Endodermal cell (in vitro differentiated cells): Measurements from ENCODE around the gene MX1. TPM values are rescaled to one million over a fixed set of nuclear protein-coding genes. Genes with fewer than 3 reads are reported as not detected.

Source experiments
- DNase-seq: peaks from one replicate; pipeline ENCODE4 v3.0.0-alpha.2; 2017
- H3K27ac ChIP-seq: 2 replicates; pipeline ENCODE4 v1.5.1; 2013; ENCODE audit warnings: mild to moderate bottlenecking, low read depth, low read length, moderate library complexity
- H3K27me3 ChIP-seq: 2 replicates; pipeline ENCODE4 v1.6.1; 2013; ENCODE audit warnings: mild to moderate bottlenecking, low read length, moderate library complexity; ENCODE audit not compliant: insufficient read depth, control insufficient read depth, poor library complexity, severe bottlenecking
- H3K36me3 ChIP-seq: 2 replicates; pipeline ENCODE4 v1.7.0; 2013; ENCODE audit warnings: mild to moderate bottlenecking, low read length, moderate library complexity; ENCODE audit not compliant: control insufficient read depth, insufficient read depth
- H3K4me1 ChIP-seq: one replicate; pipeline ENCODE4 v1.7.0; 2013; ENCODE audit warnings: low read length; ENCODE audit not compliant: control insufficient read depth, insufficient read depth
- H3K4me3 ChIP-seq: 2 replicates; pipeline ENCODE4 v1.5.1; 2013; ENCODE audit warnings: mild to moderate bottlenecking, low read length, moderate library complexity
- H3K9ac ChIP-seq: 2 replicates; pipeline ENCODE4 v1.6.1; 2013; ENCODE audit warnings: mild to moderate bottlenecking, low read length, moderate library complexity; ENCODE audit not compliant: poor library complexity, severe bottlenecking; ENCODE audit errors: extremely low read depth
- H3K9me3 ChIP-seq: 2 replicates; pipeline ENCODE4 v1.6.1; 2013; ENCODE audit warnings: mild to moderate bottlenecking, low read length, moderate library complexity; ENCODE audit not compliant: control insufficient read depth
- H3K27ac Mint-ChIP-seq: 2 replicates; pipeline ENCODE4 v1.8.0; 2020; ENCODE audit warnings: mixed read lengths
- H3K27me3 Mint-ChIP-seq: 2 replicates; pipeline ENCODE4 v1.8.0; 2021; ENCODE audit warnings: mild to moderate bottlenecking, mixed read lengths; ENCODE audit not compliant: insufficient read depth
- H3K36me3 Mint-ChIP-seq: 2 replicates; pipeline ENCODE4 v1.8.0; 2020; ENCODE audit warnings: low read depth, mixed read lengths
- H3K4me1 Mint-ChIP-seq: 2 replicates; pipeline ENCODE4 v1.8.0; 2020; ENCODE audit warnings: mixed read lengths
- H3K4me3 Mint-ChIP-seq: 2 replicates; pipeline ENCODE4 v1.8.0; 2020; ENCODE audit warnings: mild to moderate bottlenecking, moderate library complexity, mixed read lengths
- H3K9me3 Mint-ChIP-seq: 2 replicates; pipeline ENCODE4 v1.8.0; 2020; ENCODE audit warnings: mild to moderate bottlenecking, mixed read lengths
- WGBS, 2 experiments: methylation state at CpG; one replicate each; pipeline versions ENCODE4 v1.1.5 to v1.1.7; 2013; ENCODE audit warnings: missing lambda C conversion rate in 2 of 2, mixed read lengths in 1 of 2; ENCODE audit not compliant: insufficient coverage in 1 of 2, insufficient read length in 1 of 2; 5-methylcytosine and 5-hydroxymethylcytosine counted together
- total RNA-seq, 2 donors: library from RNA; stranded (reverse); fragmentation: NEBNext Ultra II Directional in 1 of 2; extraction: Animal tissue kit (Norgen Biotek cat#: 25700) in 1 of 2; gene quantifications; 2 replicates in 1 of 2; 3 replicates in 1 of 2; pipeline ENCODE4 v1.2.1, GENCODE V29; 2021
- TF ChIP-seq, protein P1 (sequence below): fragments of 200-600 bp; sonication (generic); conservative IDR thresholded peaks from 2 replicates; pipeline ENCODE4 v1.5.0; 2021; ENCODE audit warnings: antibody characterized with exemption, mild to moderate bottlenecking

Gene MX1
- total RNA-seq, 2 donors from 2014 or later: 0.42 to 0.84 TPM

- no peak overlapping the region for H3K27ac Mint-ChIP-seq
- Histone ChIP-seq H3K4me1 (no peaks in the 10 kb centered on the region), H3K27ac (no peak overlapping the region), H3K9ac (no peak overlapping the region), H3K9me3 (no peaks in the 10 kb centered on the region), H3K4me3 (no peak overlapping the region), H3K36me3 (no peaks in the 10 kb centered on the region), H3K27me3 (no peaks in the 10 kb centered on the region)
- H3K36me3 Mint-ChIP-seq: no peaks in the 10 kb centered on the region
- 90 to 95% methylated on average over 10 to 13 of the region's 16 CpGs for WGBS, 2 experiments
- TF ChIP-seq, protein P1, sequence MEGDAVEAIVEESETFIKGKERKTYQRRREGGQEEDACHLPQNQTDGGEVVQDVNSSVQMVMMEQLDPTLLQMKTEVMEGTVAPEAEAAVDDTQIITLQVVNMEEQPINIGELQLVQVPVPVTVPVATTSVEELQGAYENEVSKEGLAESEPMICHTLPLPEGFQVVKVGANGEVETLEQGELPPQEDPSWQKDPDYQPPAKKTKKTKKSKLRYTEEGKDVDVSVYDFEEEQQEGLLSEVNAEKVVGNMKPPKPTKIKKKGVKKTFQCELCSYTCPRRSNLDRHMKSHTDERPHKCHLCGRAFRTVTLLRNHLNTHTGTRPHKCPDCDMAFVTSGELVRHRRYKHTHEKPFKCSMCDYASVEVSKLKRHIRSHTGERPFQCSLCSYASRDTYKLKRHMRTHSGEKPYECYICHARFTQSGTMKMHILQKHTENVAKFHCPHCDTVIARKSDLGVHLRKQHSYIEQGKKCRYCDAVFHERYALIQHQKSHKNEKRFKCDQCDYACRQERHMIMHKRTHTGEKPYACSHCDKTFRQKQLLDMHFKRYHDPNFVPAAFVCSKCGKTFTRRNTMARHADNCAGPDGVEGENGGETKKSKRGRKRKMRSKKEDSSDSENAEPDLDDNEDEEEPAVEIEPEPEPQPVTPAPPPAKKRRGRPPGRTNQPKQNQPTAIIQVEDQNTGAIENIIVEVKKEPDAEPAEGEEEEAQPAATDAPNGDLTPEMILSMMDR: no peak
- no peak overlapping the region for H3K4me3 Mint-ChIP-seq
- DNase-seq: no peak
- H3K27me3 Mint-ChIP-seq: no peaks in the 10 kb centered on the region
- H3K9me3 Mint-ChIP-seq: no peaks in the 10 kb centered on the region
- H3K4me1 Mint-ChIP-seq: peaks cover 4% of the 10 kb centered on the region
These were observed 26.0 kb downstream of the MX1 start for GRCh38 chr21:41451753-41452676.

- H3K9me3 ChIP-seq: no peaks in the 10 kb centered on the region
- no peak overlapping the region for H3K9ac ChIP-seq
- no peak overlapping the region for H3K27ac ChIP-seq
- H3K36me3 ChIP-seq: no peaks in the 10 kb centered on the region
- 83 to 98% methylated on average over 3 of the region's 3 CpGs for WGBS, 2 experiments
- TF ChIP-seq, protein P1: no peak
- Mint-ChIP-seq H3K27me3 (no peaks in the 10 kb centered on the region), H3K27ac (no peak overlapping the region), H3K9me3 (no peaks in the 10 kb centered on the region), H3K4me3 (no peak overlapping the region), H3K4me1 (peaks cover 4% of the 10 kb centered on the region), H3K36me3 (no peaks in the 10 kb centered on the region)
- H3K4me3 ChIP-seq: no peak overlapping the region
- H3K27me3 ChIP-seq: no peaks in the 10 kb centered on the region
- no peak for DNase-seq
- H3K4me1 ChIP-seq: no peaks in the 10 kb centered on the region
These were observed 27.2 kb downstream of the MX1 start for GRCh38 chr21:41453198-41453597.

- no peak overlapping the region for H3K4me3 Mint-ChIP-seq
- peaks cover 4% of the 10 kb centered on the region for H3K4me1 Mint-ChIP-seq
- Histone ChIP-seq H3K27ac (no peak overlapping the region), H3K9ac (no peak overlapping the region), H3K36me3 (no peaks in the 10 kb centered on the region), H3K4me3 (no peak overlapping the region), H3K27me3 (no peaks in the 10 kb centered on the region), H3K4me1 (no peaks in the 10 kb centered on the region), H3K9me3 (no peaks in the 10 kb centered on the region)
- H3K9me3 Mint-ChIP-seq: no peaks in the 10 kb centered on the region
- H3K27me3 Mint-ChIP-seq: no peaks in the 10 kb centered on the region
- TF ChIP-seq, protein P1: no peak
- no peak for DNase-seq
- H3K27ac Mint-ChIP-seq: peak overlapping the region; percentile 50
- 68 to 79% methylated on average over 2 of the region's 3 CpGs for WGBS, 2 experiments
- no peaks in the 10 kb centered on the region for H3K36me3 Mint-ChIP-seq
These were observed 27.7 kb downstream of the MX1 start for GRCh38 chr21:41453761-41454160.
